Cardiac septum (tissue), 1 donor: ENCODE results near the gene DNASE1. TPM values are rescaled to one million over a fixed set of nuclear protein-coding genes. Genes with fewer than 3 reads are reported as not detected.
"Not testable (repeated sequence)": the region's sequence is repeated elsewhere in the genome, so short reads cannot be mapped to it uniquely, and the experiment has no call there.

Experiments
- DNase-seq: peaks from one replicate; pipeline ENCODE4 v3.0.0-alpha.2; 2020; ENCODE audit warnings: low spot score
- intact Hi-C: fragments of 100-400 bp; cut with DNase I; formaldehyde crosslinking; loops from one replicate; pipeline ENCODE4 v1.14.0; 2022
- long read RNA-seq: library from polyadenylated mRNA; unstranded; transcript quantifications from one replicate; pipeline ENCODE4 v2.0.0, GENCODE V29; 2021
- total RNA-seq: library from RNA; stranded (reverse); fragmentation: NEBNext Ultra II Directional; extraction: Animal tissue kit (Norgen Biotek cat#: 25700); gene quantifications from one replicate; pipeline ENCODE4 v1.2.1, GENCODE V29; 2021
- donor health status: DM: no; HTN: no; CAD: no.

The DNASE1 gene, protein sequence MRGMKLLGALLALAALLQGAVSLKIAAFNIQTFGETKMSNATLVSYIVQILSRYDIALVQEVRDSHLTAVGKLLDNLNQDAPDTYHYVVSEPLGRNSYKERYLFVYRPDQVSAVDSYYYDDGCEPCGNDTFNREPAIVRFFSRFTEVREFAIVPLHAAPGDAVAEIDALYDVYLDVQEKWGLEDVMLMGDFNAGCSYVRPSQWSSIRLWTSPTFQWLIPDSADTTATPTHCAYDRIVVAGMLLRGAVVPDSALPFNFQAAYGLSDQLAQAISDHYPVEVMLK
- 6.9 TPM for total RNA-seq
- long read RNA-seq, partial matches to known transcripts = 5 of 18 reads
- long read RNA-seq, other reads (novel, unspliced or antisense) = 13 of 18 reads

DNA sequence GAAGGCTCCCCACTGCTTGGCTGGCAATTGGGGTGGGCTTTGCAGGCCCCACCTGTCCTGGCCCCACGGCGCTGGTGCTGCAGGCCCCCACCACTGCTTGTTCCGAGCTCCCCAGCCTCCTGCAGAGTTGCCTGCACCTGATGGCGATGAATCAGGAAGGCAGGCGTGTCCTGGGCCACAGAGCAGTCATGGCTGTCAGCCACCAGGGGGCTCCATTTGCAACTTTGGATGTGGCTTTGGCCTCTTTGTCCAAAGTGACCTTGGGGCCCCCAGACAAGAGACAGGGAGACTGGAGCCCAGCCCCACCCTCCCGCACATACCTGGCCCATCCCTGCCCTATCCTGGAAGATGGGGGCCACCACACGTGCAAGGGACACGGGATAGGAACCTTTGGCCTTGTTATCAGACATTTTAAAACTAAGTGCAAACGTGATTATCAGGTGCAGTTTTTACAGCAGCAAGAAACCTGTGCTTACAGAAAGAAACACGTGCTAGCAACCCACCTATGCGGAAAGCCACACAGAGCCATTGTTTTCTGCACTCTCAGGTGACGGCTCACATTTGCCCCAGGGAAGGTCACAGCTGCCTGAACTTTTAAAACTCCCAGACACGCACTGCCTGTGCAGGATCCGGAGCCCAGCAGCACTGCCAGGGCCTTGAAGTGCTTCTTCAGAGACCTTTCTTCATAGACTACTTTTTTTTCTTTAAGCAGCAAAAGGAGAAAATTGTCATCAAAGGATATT lies at the start of gene DNASE1:
DNASE1 (plus strand) TSS at position 443 of the 743 bp plus-strand sequence. CDS start 683 bp downstream, outside the sequence.
- peak; percentile 73 for DNase-seq
- intact Hi-C loops = no loop called here

DNA sequence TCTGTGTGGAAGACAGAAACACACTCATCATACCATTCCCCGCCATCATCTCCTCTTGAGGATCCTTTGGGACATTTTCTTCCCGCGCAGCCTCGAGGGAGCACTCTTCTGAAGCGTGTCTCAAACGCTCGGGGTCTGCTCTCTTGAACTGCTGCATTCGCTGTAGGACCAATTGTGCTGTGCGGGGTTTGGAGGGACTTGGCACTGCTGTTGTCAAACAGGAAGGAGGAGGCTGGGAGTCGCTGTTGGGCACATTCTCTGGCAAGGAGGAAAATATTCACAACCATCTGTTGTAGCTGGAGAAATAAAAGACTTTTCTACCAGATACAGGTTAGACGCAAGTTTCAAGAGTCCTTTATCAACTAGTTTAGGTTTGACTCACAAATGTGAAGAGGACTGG lies 48.0 kb upstream of the DNASE1 start:
- intact Hi-C loops = no loop called here
- no peak for DNase-seq

DNA sequence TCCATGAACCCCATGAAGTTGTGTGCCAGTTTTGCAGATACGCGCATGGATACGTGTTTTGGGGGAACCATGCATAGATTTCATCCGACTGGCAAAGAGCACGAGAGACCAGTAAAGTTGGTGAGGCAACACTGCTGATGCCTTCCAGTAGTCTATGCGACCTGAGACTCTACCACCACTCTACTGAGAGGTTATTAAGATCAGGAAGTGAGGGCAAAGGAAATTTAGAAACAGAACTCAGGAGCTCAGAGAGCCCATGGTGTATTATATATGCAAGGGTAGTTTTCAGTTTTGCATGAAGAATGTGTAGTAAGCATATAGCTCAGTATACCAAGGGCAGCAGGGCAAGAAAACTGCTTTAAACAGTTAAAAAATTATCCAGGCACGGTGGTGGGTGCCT lies 47.3 kb upstream of the DNASE1 start:
- intact Hi-C loops = no loop called here
- DNase-seq = no peak

DNA sequence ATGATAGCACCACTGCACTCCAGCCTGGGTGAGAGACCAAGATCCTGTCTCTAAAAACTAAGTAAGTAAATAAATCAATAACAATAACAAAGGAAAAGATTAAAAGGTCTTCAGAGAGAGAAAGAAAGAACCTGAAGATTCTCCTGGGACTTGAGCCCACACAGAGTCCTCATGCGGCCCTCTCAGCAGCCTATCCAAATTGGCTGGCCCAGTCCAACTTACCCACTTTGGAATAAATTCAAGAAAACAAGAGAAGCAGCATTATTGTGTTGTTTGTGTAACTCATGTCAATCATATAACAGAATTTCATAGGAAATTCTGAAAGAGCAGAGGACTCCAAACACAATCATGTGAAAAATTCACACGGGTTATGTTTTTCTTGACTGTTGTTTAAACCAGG lies 46.9 kb upstream of the DNASE1 start:
- DNase-seq = no peak
- intact Hi-C loops = no loop called here

DNA sequence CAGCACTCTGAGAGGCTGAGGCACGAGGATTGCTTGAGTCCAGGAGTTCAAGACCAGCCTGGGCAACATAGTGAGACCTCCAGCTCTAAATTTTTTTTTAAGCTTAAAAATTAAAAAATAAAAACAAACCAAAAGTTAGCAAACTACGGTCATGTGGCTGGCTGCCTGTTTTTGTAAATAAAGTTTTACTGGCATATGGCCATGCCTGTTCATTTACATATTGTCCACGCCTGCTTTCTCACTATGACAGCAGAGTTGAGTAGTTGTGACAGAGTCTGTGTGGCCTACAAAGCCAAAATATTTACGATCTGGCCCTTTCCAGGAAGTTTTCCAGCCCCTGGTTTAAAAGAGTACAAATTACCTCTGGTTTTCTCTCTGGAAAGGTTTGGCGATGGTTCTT lies 46.4 kb upstream of the DNASE1 start:
- no peak for DNase-seq
- intact Hi-C loops = no loop called here

DNA sequence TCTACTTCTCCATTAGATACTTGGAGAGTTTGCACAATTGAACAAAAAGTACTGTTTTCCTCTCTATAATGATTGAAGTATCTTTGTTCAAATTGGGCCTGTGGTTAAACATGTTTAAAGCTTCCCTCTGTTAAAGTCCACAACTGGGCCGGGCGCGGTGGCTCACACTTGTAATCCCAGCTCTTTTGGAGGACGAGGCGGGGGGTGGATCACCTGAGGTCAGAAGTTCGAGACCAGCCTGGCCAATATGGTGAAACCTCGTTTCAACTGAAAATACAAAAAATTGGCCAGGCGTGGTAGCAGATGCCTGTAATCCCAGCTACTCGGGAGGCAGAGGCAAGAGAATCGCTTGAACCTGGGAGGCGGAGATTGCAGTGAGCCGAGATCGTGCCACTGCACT lies 45.5 kb upstream of the DNASE1 start:
- intact Hi-C loops, DNase-seq: not testable (repeated sequence)

DNA sequence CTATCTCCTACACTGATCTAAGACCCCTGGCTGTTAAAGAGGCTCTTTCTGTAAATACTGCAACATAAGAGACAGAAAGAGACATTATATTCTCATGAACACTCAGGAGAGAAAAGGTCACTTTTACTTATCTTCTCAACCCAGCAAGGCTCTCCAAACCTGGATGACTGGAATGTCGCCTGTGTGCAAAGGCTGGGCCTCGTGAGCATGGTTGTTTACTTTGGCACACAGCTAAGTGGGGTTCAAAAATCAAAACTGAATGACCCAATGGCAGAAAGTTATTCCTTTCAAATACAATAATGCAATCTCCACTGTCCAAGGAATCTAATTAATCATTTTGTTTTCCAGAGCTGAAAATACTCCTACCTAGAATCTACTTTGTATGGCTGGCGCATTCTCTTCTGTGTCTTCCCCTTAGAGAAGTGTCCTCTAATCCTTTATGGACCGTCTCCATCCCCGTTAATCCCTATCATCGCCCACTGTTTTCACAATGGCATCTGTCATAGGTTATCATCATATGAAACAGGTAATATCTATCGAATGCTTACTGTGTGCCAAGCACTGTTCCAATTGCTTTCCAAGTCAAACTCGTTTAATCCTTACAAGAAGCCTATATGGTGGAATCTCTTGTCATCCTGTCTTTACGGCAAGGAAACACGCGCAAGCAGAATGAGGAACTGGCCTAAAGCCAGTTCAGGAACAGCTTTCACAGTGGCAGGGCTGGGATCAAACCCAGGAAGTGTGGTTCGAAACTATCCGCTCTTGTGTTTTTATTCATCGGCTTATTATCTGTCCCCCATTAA lies 44.4 kb upstream of the DNASE1 start:
- intact Hi-C loops = loop anchor here (5.0 kb wide), 1 partner anchor 272 kb away; the partner anchor contains the start of gene CREBBP
- no peak for DNase-seq

DNA sequence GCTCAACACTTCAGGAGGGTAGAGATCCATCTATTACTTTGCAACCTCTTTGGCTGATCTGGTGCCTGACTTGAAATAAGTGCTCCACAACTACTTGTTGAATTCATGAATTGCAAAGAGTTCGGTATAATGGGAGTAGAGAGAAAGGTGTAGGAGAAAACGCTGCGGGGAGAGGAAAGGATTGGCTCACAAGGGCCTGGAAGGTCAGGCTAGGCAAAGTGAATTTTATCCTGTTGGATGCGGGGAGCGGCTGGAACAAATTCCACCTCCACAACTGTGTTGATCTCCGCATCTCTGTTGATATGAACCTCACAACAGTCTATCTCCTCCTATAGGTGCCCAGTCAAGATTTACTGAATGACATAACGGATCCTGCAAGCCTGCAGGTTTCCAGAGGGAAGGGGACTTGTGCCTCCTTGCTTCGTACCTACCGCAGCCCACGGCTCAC lies 43.8 kb upstream of the DNASE1 start:
- intact Hi-C loops = loop anchor here (5.0 kb wide), 1 partner anchor 272 kb away; the partner anchor contains the start of gene CREBBP
- no peak for DNase-seq

DNA sequence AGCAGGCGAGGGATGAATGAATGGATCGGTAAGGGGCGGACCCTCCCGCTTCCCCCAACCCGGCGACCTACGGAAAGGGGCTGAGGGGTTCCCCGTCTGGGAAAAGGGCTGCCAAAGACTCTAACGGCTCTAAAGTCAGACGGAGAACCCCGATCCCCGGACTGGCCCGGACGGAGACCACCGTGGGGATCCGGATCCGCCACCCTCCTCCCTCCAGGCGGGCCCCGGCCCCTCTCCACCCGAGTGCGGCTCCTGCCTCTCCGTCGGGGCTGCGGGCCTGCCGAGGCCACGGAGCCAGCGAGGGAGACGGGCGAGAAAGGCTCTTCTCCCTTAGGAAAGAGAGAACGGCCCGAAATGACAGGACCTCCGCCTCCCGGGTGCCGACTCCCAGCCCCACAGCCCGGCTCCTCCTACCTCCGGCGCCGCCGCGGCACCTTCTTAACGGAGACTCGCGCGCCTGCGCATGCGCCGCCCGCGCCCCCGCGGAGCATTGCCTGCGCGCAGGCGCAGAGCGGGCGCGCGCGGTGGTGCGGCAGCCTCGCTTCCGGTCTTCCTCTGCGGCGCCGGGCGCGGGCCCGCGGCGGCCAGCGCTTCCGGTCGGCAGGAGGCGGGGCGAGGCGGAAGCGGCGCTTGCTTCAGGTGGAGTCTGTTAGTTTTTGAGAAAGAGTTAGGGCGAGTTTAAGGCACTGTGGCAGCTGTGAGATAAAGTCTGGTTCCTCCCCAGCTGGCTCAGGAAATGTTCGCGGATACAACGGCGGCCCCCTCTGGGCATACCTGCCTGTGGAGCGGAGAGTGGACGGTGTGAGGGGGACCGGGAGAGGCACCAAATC lies 43.1 kb upstream of the DNASE1 start, which contains the start of gene SLX4:
SLX4 (minus strand) TSS at position 461 of the 830 bp plus-strand sequence. CDS start 2,642 bp downstream, outside the sequence.
- intact Hi-C loops = loop anchor here (5.0 kb wide), 1 partner anchor 271 kb away; the partner anchor contains the start of gene CREBBP
- peak; percentile 95 for DNase-seq

DNA sequence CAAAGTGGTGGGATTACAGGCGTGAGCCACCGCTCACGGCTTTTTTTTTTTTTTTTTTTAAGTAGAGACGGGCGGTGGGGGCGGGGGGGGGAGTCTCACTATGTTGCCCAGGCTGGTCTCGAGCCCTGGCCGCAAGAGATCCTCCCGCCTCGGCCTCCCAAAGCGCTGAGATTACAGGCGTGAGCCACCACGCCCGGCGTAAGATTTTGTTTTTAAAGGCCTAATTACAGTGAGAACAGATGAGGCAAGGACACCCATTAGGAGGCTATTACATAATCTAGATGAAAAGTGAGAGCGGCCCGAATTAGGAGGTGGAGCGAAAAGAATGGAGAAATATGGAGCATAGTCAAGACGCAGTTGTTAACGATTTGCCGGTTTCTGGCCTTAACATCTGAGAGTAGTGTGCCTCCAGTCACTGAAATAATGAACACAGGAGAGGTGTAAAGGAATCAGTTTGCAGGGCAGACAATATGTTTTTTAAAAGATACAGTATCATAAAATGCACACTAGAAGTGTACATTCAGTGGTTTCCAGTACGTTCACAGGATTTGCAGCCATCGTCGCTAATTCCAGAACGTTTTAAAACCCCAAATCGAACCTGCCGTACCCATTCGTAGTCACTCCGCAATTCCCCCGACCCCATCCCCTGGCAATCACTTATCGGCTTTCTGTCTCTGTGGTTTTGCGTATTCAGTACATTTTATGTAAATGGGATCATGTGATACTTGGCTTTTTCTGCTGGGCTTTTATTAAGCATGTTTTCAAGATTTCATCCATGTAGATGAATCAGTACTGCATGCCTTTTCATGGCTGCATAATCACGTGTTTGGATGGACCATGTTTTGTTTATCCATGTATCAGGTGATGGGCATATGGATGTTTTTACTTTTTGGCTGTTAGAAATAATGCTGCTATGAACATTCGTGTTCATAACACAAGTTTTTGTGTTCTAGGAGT lies 41.7 kb upstream of the DNASE1 start:
- DNase-seq = no peak
- intact Hi-C loops = loop anchor here (5.0 kb wide), 1 partner anchor 270 kb away; the partner anchor contains the start of gene CREBBP

DNA sequence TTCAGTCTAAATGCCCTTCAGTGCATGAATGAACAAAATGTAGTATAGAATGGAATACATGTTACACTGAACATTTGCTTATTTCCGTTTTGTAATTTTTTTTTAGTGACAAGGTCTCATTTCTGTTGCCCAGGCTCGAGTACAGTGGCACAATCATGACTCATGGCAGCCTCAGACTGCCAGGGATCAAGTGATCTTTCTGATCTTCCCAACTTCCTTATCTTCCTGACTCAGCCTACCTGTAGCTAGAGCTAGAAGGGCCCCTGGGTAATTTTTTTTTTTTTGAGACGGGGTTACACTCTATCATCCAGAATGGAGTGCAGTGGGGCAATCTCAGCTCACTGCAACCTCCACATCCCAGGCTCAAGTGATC lies 35.7 kb upstream of the DNASE1 start:
- no peak for DNase-seq
- intact Hi-C loops = no loop called here

DNA sequence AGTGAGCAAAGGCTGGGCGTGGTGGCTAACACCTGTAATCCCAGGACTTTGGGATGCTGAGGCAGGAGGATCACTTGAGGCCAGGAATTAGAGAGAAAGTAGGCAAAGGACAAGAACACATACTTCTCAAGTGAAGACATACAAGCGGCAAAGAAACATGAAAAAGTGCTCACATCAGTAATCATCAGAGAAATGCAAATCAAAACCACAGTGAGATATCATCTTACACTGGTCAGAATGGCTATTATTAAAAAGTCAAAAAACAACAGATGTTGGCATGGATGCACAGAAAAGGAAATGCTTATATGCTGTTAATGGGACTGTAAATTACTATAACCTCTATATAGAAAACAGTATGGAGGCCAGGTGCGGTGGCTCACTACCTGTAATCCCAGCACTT lies 30.8 kb upstream of the DNASE1 start:
- intact Hi-C loops = no loop called here
- no peak for DNase-seq

DNA sequence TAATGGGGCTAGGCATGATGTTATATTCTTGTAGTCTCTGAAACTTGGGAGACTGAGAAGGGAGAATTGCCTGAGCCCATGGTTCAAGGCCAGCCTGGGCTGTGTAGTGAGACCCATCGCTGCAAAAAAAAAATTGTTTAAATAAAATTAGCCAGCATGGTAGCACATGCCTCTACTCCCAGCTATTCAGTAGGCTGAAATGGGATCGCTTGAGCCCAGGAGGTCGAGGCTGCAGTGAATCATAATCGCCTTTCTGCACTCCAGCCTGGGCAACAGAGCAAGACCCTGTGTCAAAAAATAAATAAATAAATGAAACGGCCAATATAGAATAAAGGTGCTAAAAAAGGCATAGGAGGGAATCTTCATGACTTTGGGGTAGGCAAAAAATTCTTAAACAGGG lies 29.2 kb upstream of the DNASE1 start:
- intact Hi-C loops = no loop called here
- DNase-seq = no peak

DNA sequence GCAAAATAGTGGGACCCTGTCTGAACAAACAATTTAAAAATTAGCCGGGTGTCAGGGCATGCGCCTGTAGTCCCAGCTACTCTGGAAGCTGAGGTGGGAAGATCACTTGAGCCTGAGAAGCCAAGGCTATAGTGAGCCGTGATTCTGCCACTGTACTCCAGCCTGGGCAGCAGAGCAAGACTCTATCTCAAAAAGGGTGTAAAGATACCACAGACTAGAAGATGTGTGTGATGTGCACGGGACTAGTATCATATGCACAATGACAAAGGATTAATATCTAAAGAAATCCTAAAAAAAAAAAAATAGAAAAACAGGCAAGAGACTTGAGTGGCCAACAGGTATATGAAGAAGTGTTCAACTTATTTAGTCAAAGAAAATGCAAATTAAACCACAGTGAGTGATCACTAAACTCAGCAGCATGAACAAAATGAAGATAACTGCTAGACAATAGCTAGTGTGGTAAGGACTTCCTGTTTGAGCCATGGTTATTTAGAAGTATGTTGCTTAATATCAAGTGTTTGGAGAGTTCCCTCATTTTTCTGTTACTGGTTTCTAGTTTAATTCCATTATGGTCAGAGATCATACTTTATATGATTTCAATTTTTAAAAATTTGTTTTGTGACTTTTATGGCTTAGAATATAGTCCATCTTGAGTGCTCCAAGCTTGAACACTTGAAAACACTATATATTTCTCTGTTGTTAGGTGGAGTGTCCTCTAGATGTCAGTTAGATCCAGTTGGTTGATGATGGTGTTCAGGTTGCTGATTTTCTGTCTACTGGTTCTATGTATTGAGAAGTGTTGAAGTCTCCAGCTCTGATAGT lies 28.4 kb upstream of the DNASE1 start:
- no peak for DNase-seq
- intact Hi-C loops = no loop called here

DNA sequence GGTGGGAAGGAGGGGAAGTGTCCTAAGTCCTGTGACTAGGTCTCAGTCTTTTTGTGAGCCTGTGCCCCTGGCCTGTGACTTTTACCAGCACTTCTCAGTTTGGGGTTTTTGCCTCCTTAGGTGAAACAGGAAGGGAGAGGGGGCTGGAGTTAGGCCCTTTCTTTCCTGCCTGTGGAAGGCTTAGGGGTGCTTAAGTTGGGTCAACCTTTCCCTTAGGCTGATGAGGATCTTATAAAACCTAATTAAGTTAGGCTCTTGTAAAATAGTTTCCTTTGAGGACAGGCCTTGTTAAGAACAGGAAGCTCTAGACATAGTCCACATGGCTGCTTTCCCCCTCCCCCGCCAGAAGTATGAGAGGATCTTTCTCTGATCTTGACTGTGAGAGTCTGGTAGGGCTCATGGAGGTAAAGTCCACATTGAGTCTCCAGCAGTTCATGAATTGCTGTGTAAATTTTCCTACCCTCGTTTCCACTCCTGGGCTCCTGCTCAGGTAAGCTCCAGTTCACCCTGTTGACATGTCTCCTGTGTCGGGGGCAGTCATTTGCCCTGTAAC lies 17.0 kb upstream of the DNASE1 start:
- DNase-seq = no peak
- intact Hi-C loops = no loop called here

DNA sequence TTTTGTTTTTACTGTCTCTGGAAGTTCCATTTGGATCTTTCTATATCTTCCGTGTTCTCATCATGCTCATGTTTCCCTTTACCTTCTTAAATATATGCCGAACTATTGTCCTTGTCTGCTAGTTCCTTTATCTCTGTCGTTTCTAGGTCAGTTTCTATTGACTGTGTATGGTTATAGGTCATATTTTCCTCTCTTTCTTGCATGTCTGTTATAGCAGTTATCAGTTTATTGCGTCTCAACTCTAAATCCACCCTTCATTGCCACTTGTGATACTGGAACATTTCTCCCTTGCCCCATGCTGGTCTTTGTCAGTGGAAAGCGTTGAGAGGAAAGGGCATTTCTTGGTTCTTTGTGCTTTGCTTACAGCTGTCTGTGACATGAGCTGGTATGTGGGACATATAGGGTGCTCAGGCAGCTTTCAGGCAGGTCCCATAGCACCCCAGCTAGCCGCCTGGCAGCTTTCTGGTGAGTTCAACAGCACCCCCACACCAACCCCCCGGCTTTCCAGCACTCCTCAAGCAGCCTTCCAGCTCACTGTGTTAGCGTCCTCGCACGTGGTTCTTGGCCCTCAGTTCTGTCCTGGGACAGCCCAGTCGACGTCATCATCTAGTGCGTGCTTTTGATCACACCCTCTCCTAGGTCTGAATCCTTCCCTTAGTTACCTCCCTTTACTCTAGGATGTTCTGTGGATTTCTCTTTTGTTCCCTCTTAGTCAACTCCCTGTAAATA lies 15.4 kb upstream of the DNASE1 start:
- no peak for DNase-seq
- intact Hi-C loops = no loop called here
